GM19372 (cell line): Measurements from ENCODE around the gene NUCB2.
"Not testable (repeated sequence)": the region's sequence is repeated elsewhere in the genome, so short reads cannot be mapped to it uniquely, and the experiment has no call there.

Experiments
- ATAC-seq: cut with Tn5 transposase; IDR thresholded peaks from one replicate; pipeline ENCODE4 v1.9.1; 2021; ENCODE audit warnings: mild to moderate bottlenecking, low read depth, moderate library complexity; ENCODE audit not compliant: unreplicated experiment

Gene NUCB2

DNA sequence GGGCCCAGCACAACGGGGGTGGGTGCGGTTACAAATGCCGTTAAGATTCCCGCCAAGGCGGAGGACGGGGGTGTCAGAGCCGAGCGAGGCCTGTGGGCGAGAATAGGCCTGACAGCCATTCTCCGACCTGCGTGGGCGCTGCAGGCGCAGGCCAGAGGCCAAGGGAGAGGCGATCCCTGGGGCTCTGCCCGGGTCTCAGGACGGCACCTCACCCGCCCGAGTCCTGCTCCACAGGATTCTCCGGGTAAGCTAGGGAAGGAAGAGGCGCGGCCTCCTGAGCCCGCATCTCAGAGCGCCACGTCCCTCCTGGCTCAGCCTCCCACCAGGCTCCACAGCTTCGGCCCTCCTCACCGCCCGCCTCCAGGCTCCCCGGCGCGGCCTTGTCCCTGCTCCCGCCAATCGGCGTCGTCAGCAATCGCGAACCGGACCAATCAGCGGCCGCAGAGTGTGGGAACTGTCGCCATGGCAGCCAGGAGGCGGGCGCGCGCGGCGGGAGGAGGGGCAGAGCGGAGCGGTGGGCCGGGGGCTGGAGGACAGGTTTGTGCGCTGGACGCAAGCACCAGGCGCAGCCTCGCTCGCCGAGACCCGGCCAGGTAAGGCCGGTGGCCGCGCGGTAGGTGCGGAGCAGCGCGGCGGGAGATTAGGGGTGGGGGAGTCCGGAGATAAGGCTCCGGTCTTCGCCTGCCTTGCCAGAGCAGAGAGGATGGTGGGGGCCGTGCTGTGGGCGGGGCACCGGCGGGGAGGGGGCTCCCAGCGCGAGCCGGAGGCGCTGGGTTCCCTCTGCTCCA lies at the start of gene NUCB2:
NUCB2 (plus strand) TSS at position 504 of the 788 bp plus-strand sequence. CDS start 18,585 bp downstream, outside the sequence.
- peak; percentile 94 for ATAC-seq

DNA sequence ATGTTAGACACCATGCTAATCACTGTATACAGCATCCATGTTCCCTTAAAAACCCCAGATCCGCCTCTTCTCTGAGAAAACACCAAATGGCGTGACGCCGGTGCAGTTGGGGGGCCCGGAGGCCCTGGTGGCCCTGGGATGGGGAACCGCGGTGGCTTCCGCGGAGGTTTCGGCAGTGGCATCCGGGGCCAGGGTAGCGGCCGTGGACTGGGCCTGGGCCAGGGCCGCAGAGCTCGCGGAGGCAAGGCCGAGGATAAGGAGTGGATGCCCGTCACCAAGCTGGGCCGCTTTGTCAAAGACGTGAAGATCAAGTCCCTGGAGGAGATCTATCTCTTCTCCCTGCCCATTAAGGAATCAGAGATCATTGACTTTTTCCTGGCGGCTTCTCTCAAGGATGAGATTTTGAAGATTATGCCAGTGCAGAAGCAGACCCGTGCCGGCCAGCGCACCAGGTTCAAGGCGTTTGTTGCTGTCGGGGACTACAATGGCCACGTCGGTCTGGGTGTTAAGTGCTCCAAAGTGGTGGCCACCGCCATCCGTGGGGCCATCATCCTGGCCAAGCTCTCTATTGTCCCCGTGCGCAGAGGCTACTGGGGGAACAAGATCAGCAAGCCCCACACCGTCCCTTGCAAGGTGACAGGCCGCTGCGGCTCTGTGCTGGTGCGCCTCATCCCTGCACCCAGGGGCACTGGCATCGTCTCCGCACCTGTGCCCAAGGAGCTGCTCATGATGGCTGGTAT lies 48.2 kb upstream of the NUCB2 start:
- not testable (repeated sequence) for ATAC-seq

DNA sequence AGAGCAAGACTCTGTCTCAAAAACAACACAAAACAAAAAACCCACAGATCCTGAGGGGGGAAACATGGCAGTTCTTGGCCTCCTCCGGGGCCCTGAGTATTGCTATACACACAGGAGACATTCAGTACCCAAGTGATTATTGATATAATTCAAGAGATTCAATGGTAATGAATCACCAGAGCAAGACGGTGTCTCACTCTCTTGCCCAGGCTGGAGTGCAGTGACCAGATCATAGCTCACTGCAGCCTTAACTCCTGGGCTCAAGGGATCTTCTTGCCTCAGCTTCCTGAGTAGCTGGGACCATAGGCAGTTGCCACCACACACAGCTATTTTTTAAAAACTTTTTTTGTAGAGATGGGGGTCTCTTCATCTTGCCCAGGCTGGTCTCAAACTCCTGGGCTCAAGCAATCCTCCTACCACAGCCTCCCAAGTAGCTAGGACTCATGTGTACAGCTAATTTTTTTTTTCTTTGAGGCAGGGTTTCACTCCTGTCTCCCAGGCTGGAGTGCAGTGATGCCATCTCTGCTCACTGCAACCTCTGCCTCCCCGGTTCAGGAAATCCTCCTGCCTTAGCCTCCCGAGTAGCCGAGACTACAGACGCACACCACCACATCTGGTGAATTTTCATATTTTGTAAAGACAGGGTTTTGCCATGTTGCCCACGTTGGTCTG lies 46.9 kb upstream of the NUCB2 start:
- ATAC-seq, result no peak

DNA sequence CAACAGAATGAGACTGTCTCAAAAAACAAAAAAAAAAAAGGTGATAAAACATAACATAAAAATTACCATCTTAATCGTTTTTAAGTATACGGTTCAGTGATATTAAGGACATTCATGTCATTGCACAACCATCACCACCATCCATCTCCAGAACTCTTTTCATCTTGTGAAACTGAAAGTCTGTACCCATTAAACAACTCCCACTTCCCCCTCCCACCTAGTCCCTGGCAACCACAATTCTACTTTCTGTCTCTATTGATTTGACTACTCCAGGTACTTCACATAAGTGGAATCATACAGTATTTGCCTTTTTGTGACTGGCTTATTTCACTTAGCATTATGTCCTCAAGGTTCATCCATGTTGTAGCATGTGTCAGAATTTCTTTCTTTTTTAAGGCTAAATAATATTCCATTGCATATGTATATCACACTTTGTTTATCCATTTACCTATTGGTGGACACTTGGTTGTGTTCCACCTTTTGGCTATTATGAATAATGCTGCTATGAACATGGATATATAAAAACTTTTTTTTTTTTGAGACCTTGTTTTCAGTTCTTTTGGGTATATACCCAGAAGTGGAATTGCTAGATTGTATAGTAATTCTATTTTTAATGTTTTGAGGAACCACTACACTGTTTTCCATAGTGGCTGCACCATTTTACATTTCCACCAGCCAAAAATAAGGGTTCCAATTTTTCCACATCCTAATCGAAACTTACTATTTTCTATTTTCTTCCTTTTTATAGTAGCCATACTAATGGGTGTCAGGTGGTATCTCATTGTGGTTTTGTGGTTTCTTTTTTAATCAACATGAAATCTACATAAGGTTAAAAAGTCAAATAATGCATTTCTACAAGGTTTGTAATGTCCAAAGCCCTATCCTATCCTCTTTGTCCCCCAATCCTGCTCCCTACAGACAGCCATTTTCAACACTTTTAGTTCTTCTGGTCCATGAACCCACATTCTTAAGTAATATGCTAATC lies 45.4 kb upstream of the NUCB2 start:
- peak; percentile 81 for ATAC-seq

DNA sequence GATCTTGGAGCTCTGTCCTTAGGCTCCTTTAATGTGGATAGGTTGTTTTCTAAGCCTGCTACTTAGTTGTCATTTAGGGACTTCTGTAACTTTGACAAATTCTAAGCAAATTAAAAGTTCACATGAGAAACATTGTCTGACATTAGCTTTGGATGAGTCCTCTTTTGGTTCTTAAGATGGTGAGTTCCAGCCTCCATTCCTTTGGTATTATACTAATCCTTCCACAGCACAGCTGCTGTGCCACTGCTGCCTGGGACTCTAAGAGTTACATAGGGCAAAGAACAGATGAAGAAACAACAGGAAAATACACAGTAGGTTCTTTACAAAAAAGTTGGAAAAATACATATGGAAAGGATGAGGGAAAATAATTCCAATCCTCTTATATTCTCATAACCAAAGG lies 43.4 kb upstream of the NUCB2 start:
- no peak for ATAC-seq

DNA sequence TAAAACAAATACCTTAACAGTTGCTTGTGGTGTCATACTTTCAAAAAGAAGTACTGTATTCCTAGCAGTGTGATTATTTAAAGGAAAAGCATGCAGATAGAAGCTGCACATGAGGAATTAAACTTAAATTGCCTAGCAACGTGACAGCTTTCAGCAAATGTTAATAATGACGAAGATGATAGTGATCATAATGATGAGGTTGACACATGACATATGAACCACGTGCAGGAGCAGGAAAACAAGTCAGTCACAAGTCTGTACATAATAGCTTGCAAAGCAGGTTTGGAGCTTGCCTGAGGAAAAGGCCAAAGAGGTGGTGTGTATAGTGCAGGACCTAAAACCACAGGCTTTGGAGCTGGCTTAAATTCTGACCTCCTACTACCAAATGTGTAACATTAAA lies 38.2 kb upstream of the NUCB2 start:
- no peak for ATAC-seq

DNA sequence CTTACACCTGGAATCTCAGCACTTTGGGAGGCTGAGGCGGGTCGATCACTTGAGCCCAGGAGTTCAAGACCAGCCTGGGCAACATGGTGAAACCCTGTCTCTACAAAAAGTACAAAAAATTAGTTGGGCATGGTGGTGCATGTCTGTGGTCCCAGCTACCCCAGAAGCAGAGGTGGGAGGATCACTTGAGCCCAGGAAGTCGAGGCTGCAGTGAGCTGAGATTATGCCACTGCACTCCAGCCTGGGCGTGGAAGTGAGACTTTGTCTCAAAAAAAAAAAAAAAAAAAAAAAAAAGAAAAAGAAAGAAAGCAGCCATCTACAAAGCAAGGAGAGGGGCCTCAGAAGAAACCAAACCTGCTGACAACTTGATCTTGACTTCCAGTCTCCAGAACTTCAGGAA lies 36.6 kb upstream of the NUCB2 start:
- ATAC-seq, result not testable (repeated sequence)

DNA sequence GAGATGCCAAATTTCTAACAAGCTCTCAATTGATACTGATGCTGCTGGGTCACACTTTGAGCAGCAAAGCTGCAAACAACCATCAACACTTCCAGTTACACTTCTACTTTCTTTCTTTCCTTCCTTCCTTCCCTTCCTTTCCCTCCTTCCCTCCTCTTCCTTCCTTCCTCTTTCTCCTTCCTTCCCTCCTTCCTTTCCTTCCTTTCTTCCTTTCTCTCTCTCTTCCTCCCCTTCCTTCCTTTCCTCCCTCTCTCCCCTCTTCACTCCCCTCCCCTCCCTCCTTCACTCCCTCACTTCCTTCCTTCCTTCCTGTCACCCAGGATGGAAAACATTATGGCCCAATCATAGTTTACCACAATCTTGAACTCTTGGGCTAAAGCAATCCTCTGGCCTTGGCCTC lies 35.8 kb upstream of the NUCB2 start:
- no peak for ATAC-seq

DNA sequence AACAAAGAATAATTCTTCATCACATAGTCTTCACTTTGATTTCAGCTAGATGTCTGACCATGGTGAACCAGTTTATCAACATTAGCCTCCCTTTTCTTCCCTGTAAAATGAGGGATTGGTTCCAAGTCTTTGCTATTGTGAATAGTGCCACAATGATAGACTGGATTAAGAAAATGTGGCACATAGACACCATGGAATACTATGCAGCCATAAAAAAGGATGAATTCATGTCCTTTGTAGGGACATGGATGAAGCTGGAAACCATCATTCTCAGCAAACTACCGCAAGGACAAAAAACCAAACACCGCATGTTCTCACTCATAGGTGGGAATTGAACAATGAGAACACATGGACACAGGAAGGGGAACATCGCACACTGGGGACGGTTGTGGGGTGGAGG lies 33.6 kb upstream of the NUCB2 start:
- ATAC-seq, result not testable (repeated sequence)

DNA sequence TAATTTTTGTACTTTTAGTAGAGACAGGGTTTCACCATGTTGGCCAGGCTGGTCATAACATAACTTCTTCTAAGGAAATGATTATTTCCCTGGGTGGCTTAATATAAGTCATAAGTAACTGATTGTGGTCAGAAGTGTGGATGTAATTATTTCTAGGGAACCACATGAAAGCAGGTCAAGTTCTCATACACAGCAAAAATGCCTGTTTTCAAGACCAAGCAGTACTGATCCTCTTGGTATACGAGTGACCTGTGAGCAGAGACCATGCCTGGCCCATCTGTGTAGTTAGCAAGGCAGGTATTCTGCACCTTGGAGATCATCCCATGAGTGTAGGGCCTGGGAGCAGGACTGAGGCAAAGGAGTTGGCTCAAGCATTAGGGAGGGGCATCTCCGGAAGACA lies 32.5 kb upstream of the NUCB2 start:
- ATAC-seq, result no peak

DNA sequence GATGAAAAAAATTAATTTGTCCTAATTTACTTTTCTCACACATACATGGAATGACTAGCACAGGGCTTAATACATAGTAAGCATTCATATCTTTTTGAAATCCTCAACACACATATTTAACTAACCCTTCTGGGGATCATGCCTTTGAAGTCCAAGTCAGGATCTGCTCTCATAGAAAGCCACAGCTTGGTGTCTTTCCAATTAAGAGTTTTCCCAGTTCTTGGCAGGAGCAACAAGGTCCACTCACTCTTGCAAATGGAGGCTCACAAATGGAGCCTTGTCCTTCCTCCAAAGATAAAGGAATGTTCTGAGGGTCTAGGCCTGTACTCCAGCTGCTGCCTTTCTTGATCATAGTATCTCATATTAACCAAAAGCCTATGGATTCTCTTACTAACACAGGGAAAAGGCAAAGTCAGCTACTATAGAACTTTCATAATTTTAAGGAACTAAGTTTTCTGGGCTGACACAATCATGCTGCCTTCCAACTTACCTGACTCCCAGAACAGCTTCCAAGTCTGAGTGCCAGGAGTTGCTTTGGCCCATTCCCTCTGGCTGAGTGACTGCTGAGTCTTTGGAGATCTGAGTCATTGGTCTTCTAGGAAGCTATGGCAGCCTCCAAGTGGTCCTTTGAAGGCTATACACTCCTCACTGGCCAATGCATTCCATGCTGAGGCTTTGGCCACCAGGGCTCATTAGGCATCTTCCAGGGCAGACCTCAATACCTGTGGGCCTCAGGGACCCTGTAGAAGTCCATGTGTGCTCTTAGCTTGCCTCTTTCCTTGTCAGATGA lies 25.8 kb upstream of the NUCB2 start:
- no peak for ATAC-seq

DNA sequence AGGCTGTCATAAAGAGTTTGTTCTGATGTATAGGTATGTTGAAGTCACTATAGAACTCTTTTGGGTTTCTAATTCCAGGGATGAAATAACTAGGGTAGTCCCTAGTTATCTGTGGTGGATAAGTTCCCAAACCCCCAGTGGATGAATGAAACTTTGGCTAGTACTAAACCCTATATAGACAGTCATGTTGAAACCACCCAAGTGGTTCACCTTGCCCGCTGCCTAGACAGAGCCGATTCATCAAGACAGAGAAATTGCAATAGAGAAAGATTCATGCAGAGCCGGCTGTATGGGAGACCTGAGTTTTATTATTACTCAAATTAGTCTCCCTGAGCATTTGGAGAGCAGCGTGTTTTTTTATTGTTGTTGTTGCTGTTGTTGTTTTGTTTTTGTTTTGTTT lies 23.8 kb upstream of the NUCB2 start:
- no peak for ATAC-seq

DNA sequence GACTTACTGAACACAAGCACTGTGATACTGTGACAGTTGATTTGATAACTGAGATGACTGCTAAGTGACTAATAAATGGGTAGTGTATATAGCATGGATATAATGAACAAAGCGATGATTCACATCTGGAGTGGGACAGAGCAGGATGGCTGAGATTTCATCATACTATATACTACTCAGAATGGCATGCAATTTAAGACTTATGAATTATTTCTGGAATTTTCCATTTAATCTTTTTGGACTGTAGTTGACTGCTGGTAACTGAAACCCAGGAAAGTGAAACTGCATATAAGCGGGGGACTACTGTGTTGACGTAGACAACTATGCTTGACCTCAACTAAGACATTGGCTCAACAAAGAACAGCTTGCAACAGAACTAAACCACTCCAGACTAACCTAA lies 20.0 kb upstream of the NUCB2 start:
- ATAC-seq, result no peak

DNA sequence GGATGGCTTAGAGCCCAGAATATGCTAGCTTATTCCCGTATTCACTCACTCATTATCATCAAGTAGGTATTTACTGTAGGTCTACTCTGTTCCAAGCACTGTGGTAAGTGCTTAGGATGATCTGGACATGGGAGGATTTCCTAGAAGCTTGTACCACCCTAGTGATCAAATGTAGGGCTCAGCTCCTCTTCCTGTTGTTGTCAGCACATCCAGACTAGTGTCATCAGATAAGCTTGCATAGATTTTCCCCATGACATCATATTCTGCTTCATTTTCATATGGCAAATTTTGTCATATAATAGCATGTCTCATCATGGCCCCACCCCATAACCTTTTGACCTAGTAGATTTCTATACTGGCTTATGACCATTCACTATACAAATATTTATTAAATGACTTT lies 19.3 kb upstream of the NUCB2 start:
- no peak for ATAC-seq

DNA sequence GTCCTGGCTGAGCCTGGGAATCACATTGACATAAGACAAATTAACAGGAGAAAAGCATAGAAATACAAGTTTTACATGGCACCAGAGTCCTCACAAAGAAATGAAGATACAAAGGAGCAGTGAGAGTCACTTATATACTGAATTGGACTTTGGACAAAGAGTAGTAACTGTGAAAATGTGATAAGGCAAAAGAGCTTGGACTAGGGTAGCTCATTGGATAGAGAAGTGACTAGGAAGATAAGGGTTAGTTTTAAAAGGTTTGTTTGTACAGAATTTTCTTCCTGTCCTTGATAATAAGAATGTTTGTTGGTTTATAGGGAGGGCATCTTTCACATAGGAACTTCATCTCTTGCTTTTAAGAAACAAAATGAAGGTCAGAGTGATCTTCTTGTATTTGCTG lies 17.9 kb upstream of the NUCB2 start:
- ATAC-seq, result no peak

DNA sequence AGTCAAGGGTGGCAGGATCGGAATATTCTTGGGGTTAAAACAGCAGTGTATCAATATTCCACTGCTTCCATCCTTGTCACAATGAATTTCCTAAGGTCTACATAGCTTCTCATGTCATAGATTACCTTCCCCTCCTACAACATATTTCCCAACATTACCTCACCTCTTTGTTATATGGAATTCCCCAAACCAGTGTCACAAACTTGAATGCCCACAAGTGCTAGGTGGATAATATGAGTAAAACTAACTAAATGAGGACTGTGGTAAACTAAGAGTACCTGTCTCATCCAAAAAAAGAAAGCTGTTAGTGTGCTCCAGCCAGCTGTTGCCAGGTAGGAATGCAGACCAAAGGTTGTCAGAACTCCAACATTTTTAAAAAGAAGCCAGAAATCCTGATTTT lies 17.0 kb upstream of the NUCB2 start:
- no peak for ATAC-seq

DNA sequence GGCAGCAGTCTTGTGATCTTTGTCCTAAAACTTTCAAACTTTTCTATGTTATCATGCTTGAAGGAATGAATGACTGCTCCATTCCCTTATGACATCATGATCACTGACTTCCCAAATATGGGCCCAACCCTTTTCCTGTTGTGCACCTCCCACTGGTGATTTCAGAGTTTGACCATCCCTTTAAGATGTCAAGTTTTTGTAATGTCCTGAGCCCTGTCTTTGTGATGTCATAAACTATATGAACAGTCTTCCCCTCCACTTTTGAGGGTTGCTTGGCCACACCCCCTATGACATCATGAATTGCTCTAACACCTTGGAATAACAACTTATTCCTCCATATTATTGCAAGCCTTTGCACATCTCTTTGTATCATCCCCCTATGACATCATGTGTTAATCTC lies 16.5 kb upstream of the NUCB2 start:
- ATAC-seq, result no peak

DNA sequence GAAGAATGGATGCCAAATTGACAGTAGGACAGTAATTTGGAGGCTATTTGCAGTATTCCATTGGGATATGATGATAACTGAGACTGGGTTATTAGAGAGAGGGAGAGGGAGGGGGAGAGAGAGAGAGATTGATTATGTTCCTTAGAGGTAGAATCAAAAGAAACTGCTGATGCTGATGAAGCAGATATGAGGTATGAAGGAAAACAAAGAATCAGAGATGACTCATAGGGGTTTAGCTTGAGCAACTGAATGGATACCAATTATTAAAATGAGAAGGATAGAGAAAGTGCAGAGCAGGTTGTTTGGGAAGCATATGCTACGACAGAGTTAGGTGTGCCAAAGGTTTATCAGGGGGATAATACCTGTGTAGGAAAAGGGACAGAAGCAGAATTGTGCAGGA lies 12.8 kb upstream of the NUCB2 start:
- no peak for ATAC-seq

DNA sequence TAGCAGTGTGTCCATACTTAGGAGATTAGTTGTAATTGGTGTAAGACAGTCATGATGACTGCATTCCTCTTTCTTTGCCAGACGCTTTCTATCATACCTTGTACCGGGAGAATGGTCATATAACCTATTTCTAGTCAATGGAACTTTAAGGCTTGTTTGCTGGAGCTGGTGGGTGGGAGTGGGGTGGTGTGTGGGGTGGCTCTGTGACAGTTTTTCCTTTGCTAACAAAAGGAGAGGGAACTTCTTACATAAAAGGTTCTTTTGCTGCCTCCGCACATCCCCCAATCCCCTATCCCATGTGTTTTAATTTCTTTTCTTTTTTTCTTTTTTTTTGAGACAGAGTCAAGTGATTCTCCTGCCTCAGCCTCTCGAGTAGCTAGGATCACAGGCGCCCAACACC lies 9.8 kb upstream of the NUCB2 start:
- no peak for ATAC-seq

DNA sequence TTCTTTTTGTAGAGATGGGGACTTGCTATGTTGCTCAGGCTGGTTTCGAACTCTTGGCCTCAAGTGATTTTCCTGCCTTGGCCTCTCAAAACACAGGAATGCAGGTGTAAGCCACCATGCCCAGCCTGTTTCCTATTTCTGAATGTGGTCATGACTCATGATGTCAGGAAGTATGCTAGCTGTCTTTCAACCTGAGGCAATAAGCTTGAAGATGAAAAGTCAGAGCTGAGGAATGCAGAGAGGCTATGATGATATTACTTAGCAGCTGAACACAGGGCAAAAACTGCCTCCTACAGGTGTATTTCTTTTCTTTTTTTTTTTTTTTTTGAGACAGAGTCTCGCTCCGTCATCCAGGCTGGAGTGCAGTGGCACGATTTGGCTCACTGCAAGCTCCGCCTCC lies 9.0 kb upstream of the NUCB2 start:
- no peak for ATAC-seq
